Thyroid gland (tissue), 4 donors: Measurements from ENCODE around the gene ALDH3B2.

Experiments used
- CTCF ChIP-seq, 6 experiments: fragments of 200-600 bp in 3 of 6; fragments of 450-650 bp in 3 of 6; sonication (generic) in 3 of 6; IDR thresholded peaks; one replicate each; pipeline ENCODE4 v1.5.1; 2016 to 2019; ENCODE audit warnings: antibody characterized with exemption in 6 of 6, mild to moderate bottlenecking in 2 of 6, inconsistent platforms in 1 of 6, moderate library complexity in 1 of 6
- POLR2A ChIP-seq, 2 donors: fragments of 450-650 bp; IDR thresholded peaks; one replicate each; pipeline ENCODE4 v1.6.1; 2017; ENCODE audit warnings: antibody characterized with exemption in 2 of 2, mild to moderate bottlenecking in 2 of 2, moderate library complexity in 1 of 2

GRCh38 chr11:67673902-67674301 lies 521 bp downstream of the ALDH3B2 start:
- TF ChIP-seq CTCF (IDR thresholded peaks at IDR 0.05) = no peak
- TF ChIP-seq POLR2A (IDR thresholded peaks at IDR 0.05) = no peak
